ENCODE results near the gene ZNF182. TPM values are rescaled to one million over a fixed set of nuclear protein-coding genes. Genes with fewer than 3 reads are reported as not detected.

The ZNF182 gene
- polyA plus RNA-seq, 3 donors, result 0.24 to 2.7 (median 0.99) TPM

GRCh38 chrX:48025561-48025960, 21.8 kb upstream of the ZNF182 start:
- Histone ChIP-seq H3K9me3 (replicated peaks in 1 of 2; ENCODE audit: control insufficient read depth in 1 of 2, insufficient read depth in 1 of 2, low read length in 2 of 2) (no peaks in the 10 kb centered on the region), H2AFZ (ENCODE audit: insufficient read depth, low read depth, low read length, poor library complexity, severe bottlenecking) (peak overlapping the region; percentile 15), H3K4me1 (ENCODE audit: control insufficient read depth in 1 of 2, insufficient read depth in 2 of 2, low read length in 2 of 2) (peaks cover 19% of the 10 kb centered on the region in 2 donors), H4K20me1 (ENCODE audit: insufficient read depth, low read length) (no peaks in the 10 kb centered on the region), H3K27ac (ENCODE audit: low read depth in 1 of 2, low read length in 2 of 2) (no peak overlapping the region), H3K36me3 (replicated peaks in 1 of 2; ENCODE audit: control insufficient read depth in 1 of 2, insufficient read depth in 2 of 2, low read length in 2 of 2) (no peaks in the 10 kb centered on the region), H3K4me3 (replicated peaks in 1 of 3; ENCODE audit: low read depth in 2 of 3, low read length in 3 of 3) (no peak overlapping the region), H3K4me2 (replicated peaks; ENCODE audit: extremely low read depth, low read length, poor library complexity, severe bottlenecking) (no peak overlapping the region), H3K9ac (ENCODE audit: insufficient read depth, low read length, poor library complexity, severe bottlenecking) (no peak overlapping the region), H3K27me3 (ENCODE audit: control insufficient read depth in 2 of 2, insufficient read depth in 2 of 2, low read length in 2 of 2) (no peaks in the 10 kb centered on the region), H3K79me2 (ENCODE audit: insufficient read depth, low read length) (no peaks in the 10 kb centered on the region)
- H3K27ac Mint-ChIP-seq, result peak overlapping the region in 1 of 7 donors; percentile 79
- H3K4me1 Mint-ChIP-seq, result peaks cover 15% of the 10 kb centered on the region
- H3K4me3 Mint-ChIP-seq, result no peak overlapping the region
- peak; percentile 52 to 68 (median 66) for DNase-seq
- H3K9me3 Mint-ChIP-seq, result peaks cover 0 to 8% (median 2%) of the 10 kb centered on the region in 7 donors
- no peaks in the 10 kb centered on the region for H3K36me3 Mint-ChIP-seq
- intact Hi-C loops (cut with micrococcal nuclease), result loop anchor here in 1 of 2 donors (5.0 kb wide), 2 partner anchors 173 to 193 kb away; no protein-coding TSS in a partner anchor
- TF ChIP-seq CTCF (IDR thresholded peaks at IDR 0.05), result peak; percentile 65
- peaks cover 0 to 4% (median 0%) of the 10 kb centered on the region in 3 donors for H3K27me3 Mint-ChIP-seq (ENCODE audit: low read depth in 3 of 3)
- 20% methylated on average over 1 of the region's 7 CpGs for whole genome bisulfite sequencing (ENCODE audit: insufficient coverage)

- Mint-ChIP-seq H3K27me3 (ENCODE audit: low read depth in 3 of 3) (peaks cover 0 to 2% (median 0%) of the 10 kb centered on the region in 3 donors), H3K4me1 (peaks cover 15% of the 10 kb centered on the region), H3K4me3 (no peak overlapping the region), H3K27ac (peak overlapping the region in 4 of 7 donors; percentile 5 to 68 (median 22)), H3K36me3 (no peaks in the 10 kb centered on the region), H3K9me3 (peaks cover 0 to 8% (median 2%) of the 10 kb centered on the region in 7 donors)
- no CpG with 5 or more reads among the region's 3 CpGs for WGBS (ENCODE audit: insufficient coverage)
- Histone ChIP-seq H3K4me1 (ENCODE audit: control insufficient read depth in 1 of 2, insufficient read depth in 2 of 2, low read length in 2 of 2) (peaks cover 19% of the 10 kb centered on the region in 2 donors), H3K9ac (ENCODE audit: insufficient read depth, low read length, poor library complexity, severe bottlenecking) (no peak overlapping the region), H3K4me3 (replicated peaks in 1 of 3; ENCODE audit: low read depth in 2 of 3, low read length in 3 of 3) (no peak overlapping the region), H4K20me1 (ENCODE audit: insufficient read depth, low read length) (no peaks in the 10 kb centered on the region), H3K79me2 (ENCODE audit: insufficient read depth, low read length) (no peaks in the 10 kb centered on the region), H2AFZ (ENCODE audit: insufficient read depth, low read depth, low read length, poor library complexity, severe bottlenecking) (no peak overlapping the region), H3K4me2 (replicated peaks; ENCODE audit: extremely low read depth, low read length, poor library complexity, severe bottlenecking) (no peak overlapping the region), H3K9me3 (replicated peaks in 1 of 2; ENCODE audit: control insufficient read depth in 1 of 2, insufficient read depth in 1 of 2, low read length in 2 of 2) (no peaks in the 10 kb centered on the region), H3K27me3 (ENCODE audit: control insufficient read depth in 2 of 2, insufficient read depth in 2 of 2, low read length in 2 of 2) (no peaks in the 10 kb centered on the region), H3K36me3 (replicated peaks in 1 of 2; ENCODE audit: control insufficient read depth in 1 of 2, insufficient read depth in 2 of 2, low read length in 2 of 2) (no peaks in the 10 kb centered on the region), H3K27ac (ENCODE audit: low read depth in 1 of 2, low read length in 2 of 2) (no peak overlapping the region)
- DNase-seq, result peak in 1 of 3 donors; percentile 13
- intact Hi-C loops (cut with micrococcal nuclease), result loop anchor here (5.0 kb wide), 2 partner anchors 185 to 460 kb away; partner anchors contain the start of genes ARAF (in 1 of the 2) and ZNF81 (in 1 of the 2)
- TF ChIP-seq CTCF (IDR thresholded peaks at IDR 0.05), result no peak
These were observed 18.9 kb upstream of the ZNF182 start for GRCh38 chrX:48022738-48023137.

Measured in CD14-positive monocyte (primary cell).